K562 (cell line): ENCODE data around the gene DIAPH1. TPM values are rescaled to one million over a fixed set of nuclear protein-coding genes. Genes with fewer than 3 reads are reported as not detected.

Experiments
- JUND ChIP-seq, 2 experiments: IDR thresholded peaks; 2 replicates in 1 of 2; 3 replicates in 1 of 2; pipeline ENCODE4 v1.6.1; 2011; ENCODE audit warnings: borderline replicate concordance in 2 of 2, low read depth in 2 of 2, low read length in 2 of 2, improper control_type of control experiment in 1 of 2, missing biosample characterization in 1 of 2, missing genetic modification characterization in 1 of 2, missing genetic modification reagents in 1 of 2
- ZBTB5 ChIP-seq: fragments of 450-650 bp; IDR thresholded peaks from 2 replicates; pipeline ENCODE4 v1.6.1; 2017; ENCODE audit warnings: antibody characterized with exemption
- ZNF444 ChIP-seq: fragments of 250-450 bp; sonication (Bioruptor Pico); IDR thresholded peaks from 2 replicates; pipeline ENCODE4 v1.4.0; 2020; ENCODE audit warnings: mild to moderate bottlenecking, moderate library complexity
- polyA plus RNA-seq, 8 experiments: library from polyadenylated mRNA; depleted of rRNA in 4 of 8; stranded (reverse) in 5 of 8; unstranded in 3 of 8; fragments of >200 nt; fragmentation: Nextera tagmentation in 2 of 8; fragmentation: Illumina TruSeq in 1 of 8; extraction: Ambion mirVana in 2 of 8; extraction: Trizol in 1 of 8; gene quantifications; 2 replicates each; pipeline versions ENCODE4 v1.2.1 to v1.2.3, GENCODE V29; 2011 to 2014; ENCODE audit warnings: inconsistent platforms in 1 of 8, missing spikeins in 1 of 8
- total RNA-seq, 7 experiments: library from RNA; depleted of rRNA in 6 of 7; stranded (reverse); fragments of >200 nt in 6 of 7; fragmentation: Illumina TruSeq in 2 of 7; extraction: Trizol in 2 of 7; gene quantifications; 2 replicates each; pipeline versions ENCODE4 v1.2.1 to v1.2.3, GENCODE V29; 2011 to 2021; ENCODE audit warnings: low replicate concordance in 1 of 7
- TF ChIP-seq, protein P1 (sequence below): fragments of 250-450 bp; sonication (Bioruptor Pico); IDR thresholded peaks from 2 replicates; pipeline ENCODE4 v1.4.0; 2020; ENCODE audit warnings: mild to moderate bottlenecking, moderate library complexity, borderline replicate concordance

The DIAPH1 gene
- total and polyA plus RNA-seq, 9 of the 15 experiments (the other 6 are each of a cell fraction or from before 2014, with no cell fraction given) = 60.8 to 328 (median 97.8) TPM

GRCh38 chr5:141565826-141566570 lies 52.8 kb downstream of the DIAPH1 start (continued):
- TF ChIP-seq JUND (IDR thresholded peaks at IDR 0.05; ENCODE audit: borderline replicate concordance, low read depth, low read length) (no peak), JUND (tag; IDR thresholded peaks at IDR 0.05; ENCODE audit: borderline replicate concordance, low read depth, low read length) (no peak), ZNF444 (CRISPR knock-in tag) (no peak), ZBTB5 (no peak)
- TF ChIP-seq, protein P1, sequence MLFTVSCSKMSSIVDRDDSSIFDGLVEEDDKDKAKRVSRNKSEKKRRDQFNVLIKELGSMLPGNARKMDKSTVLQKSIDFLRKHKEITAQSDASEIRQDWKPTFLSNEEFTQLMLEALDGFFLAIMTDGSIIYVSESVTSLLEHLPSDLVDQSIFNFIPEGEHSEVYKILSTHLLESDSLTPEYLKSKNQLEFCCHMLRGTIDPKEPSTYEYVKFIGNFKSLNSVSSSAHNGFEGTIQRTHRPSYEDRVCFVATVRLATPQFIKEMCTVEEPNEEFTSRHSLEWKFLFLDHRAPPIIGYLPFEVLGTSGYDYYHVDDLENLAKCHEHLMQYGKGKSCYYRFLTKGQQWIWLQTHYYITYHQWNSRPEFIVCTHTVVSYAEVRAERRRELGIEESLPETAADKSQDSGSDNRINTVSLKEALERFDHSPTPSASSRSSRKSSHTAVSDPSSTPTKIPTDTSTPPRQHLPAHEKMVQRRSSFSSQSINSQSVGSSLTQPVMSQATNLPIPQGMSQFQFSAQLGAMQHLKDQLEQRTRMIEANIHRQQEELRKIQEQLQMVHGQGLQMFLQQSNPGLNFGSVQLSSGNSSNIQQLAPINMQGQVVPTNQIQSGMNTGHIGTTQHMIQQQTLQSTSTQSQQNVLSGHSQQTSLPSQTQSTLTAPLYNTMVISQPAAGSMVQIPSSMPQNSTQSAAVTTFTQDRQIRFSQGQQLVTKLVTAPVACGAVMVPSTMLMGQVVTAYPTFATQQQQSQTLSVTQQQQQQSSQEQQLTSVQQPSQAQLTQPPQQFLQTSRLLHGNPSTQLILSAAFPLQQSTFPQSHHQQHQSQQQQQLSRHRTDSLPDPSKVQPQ = no peak
